Tongue (tissue), 3 donors: ENCODE results near the gene NOCT. TPM values are rescaled to one million over a fixed set of nuclear protein-coding genes. Genes with fewer than 3 reads are reported as not detected.
"Not testable (repeated sequence)": the region's sequence is repeated elsewhere in the genome, so short reads cannot be mapped to it uniquely, and the experiment has no call there.

Experiments
- DNase-seq: peaks from one replicate; pipeline ENCODE4 v3.0.0-alpha.2; 2015
- small RNA-seq: library from RNA; depleted of rRNA; stranded (forward); fragments of <200 nt; gene quantifications from one replicate; pipeline ENCODE3, GENCODE V24; 2014; ENCODE audit warnings: low replicate concordance
- total RNA-seq: library from RNA; depleted of rRNA; stranded (reverse); fragments of >200 nt; gene quantifications from one replicate; pipeline ENCODE4 v1.2.3, GENCODE V29; 2014

Gene NOCT
- total RNA-seq, 1 donor from 2014 or later: 11.1 TPM

GRCh38 chr4:139050446-139050845 lies 34.9 kb downstream of the NOCT start:
- DNase-seq: no peak

- DNase-seq: no peak
These were observed 38.3 kb downstream of the NOCT start for GRCh38 chr4:139053909-139054308.

GRCh38 chr4:139054791-139055505 lies 39.4 kb downstream of the NOCT start:
- DNase-seq: no peak

GRCh38 chr4:139059026-139059425 lies 43.4 kb downstream of the NOCT start:
- not testable (repeated sequence) for DNase-seq

GRCh38 chr4:139060591-139060990 lies 45.0 kb downstream of the NOCT start:
- DNase-seq: no peak

- DNase-seq: peak; percentile 28
These were observed 60.6 kb downstream of the NOCT start for GRCh38 chr4:139076016-139076744.

- DNase-seq: peak; percentile 21
These were observed 62.2 kb downstream of the NOCT start for GRCh38 chr4:139077567-139078355.

- DNase-seq: no peak
These were observed 63.3 kb downstream of the NOCT start for GRCh38 chr4:139078926-139079325.

GRCh38 chr4:139082750-139083606 lies 67.4 kb downstream of the NOCT start:
- DNase-seq: peak; percentile 99

GRCh38 chr4:139083607-139083955 lies 68.0 kb downstream of the NOCT start:
- peak; percentile 72 for DNase-seq

GRCh38 chr4:139083956-139084803 lies 68.6 kb downstream of the NOCT start:
- peak; percentile 96 for DNase-seq

- DNase-seq: no peak
These were observed 69.2 kb downstream of the NOCT start for GRCh38 chr4:139084804-139085093.

- DNase-seq: peak; percentile 14
These were observed 69.6 kb downstream of the NOCT start for GRCh38 chr4:139085141-139085540.

- DNase-seq: no peak
These were observed 76.7 kb downstream of the NOCT start for GRCh38 chr4:139092271-139092670.

Small RNA genes within 50 kb of the gene (small RNA-seq; reads per million reads assigned to genes)
- gene RNU6-531P: not detected

Other genes starting within 250 kb of the NOCT start
- 119 TPM for gene ELF2, start 161.4 kb downstream of the NOCT start, total RNA-seq